Left ventricle myocardium inferior (tissue), 1 donor: ENCODE results near the gene PSD4. TPM values are rescaled to one million over a fixed set of nuclear protein-coding genes. Genes with fewer than 3 reads are reported as not detected.

Source experiments
- DNase-seq: peaks from one replicate; pipeline ENCODE4 v3.0.0-alpha.2; 2020
- H3K27ac ChIP-seq: fragments of 200-600 bp; replicated peaks from 2 replicates; pipeline ENCODE4 v1.8.0; 2021
- H3K27me3 ChIP-seq: fragments of 200-600 bp; 2 replicates; pipeline ENCODE4 v1.8.0; 2021; ENCODE audit warnings: low read depth
- H3K36me3 ChIP-seq: fragments of 200-600 bp; 2 replicates; pipeline ENCODE4 v1.8.0; 2021
- H3K4me1 ChIP-seq: fragments of 200-600 bp; 2 replicates; pipeline ENCODE4 v1.8.0; 2021
- H3K4me3 ChIP-seq: fragments of 200-600 bp; 2 replicates; pipeline ENCODE4 v1.8.0; 2021; ENCODE audit warnings: mild to moderate bottlenecking, moderate library complexity
- H3K9me3 ChIP-seq: fragments of 200-600 bp; replicated peaks from 2 replicates; pipeline ENCODE4 v1.8.0; 2021
- intact Hi-C: fragments of 100-400 bp; cut with micrococcal nuclease; formaldehyde crosslinking; loops from one replicate; pipeline ENCODE4 v1.11.0; 2022
- total RNA-seq: library from RNA; stranded (reverse); fragmentation: NEBNext Ultra II Directional; extraction: Animal tissue kit (Norgen Biotek cat#: 25700); gene quantifications from one replicate; pipeline ENCODE4 v1.2.1, GENCODE V29; 2021
- TF ChIP-seq, protein P1 (sequence below): fragments of 200-600 bp; IDR thresholded peaks from 2 replicates; pipeline ENCODE4 v1.8.0; 2021; ENCODE audit warnings: antibody characterized with exemption, mild to moderate bottlenecking, borderline replicate concordance
- donor health status: DM: no; HTN: yes; CAD: no; lungs with severe emphysema.

Gene PSD4
- total RNA-seq, 1 donor from 2014 or later = 2.2 TPM

GRCh38 chr2:113228991-113229716 lies 55.4 kb downstream of the PSD4 start:
- no peak for DNase-seq
- H3K9me3 ChIP-seq = no peaks in the 10 kb centered on the region
- no peaks in the 10 kb centered on the region for H3K36me3 ChIP-seq
- intact Hi-C loops = no loop called here
- TF ChIP-seq, protein P1, sequence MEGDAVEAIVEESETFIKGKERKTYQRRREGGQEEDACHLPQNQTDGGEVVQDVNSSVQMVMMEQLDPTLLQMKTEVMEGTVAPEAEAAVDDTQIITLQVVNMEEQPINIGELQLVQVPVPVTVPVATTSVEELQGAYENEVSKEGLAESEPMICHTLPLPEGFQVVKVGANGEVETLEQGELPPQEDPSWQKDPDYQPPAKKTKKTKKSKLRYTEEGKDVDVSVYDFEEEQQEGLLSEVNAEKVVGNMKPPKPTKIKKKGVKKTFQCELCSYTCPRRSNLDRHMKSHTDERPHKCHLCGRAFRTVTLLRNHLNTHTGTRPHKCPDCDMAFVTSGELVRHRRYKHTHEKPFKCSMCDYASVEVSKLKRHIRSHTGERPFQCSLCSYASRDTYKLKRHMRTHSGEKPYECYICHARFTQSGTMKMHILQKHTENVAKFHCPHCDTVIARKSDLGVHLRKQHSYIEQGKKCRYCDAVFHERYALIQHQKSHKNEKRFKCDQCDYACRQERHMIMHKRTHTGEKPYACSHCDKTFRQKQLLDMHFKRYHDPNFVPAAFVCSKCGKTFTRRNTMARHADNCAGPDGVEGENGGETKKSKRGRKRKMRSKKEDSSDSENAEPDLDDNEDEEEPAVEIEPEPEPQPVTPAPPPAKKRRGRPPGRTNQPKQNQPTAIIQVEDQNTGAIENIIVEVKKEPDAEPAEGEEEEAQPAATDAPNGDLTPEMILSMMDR = no peak
- H3K4me3 ChIP-seq = no peak overlapping the region
- H3K4me1 ChIP-seq = peaks cover 32% of the 10 kb centered on the region
- no peaks in the 10 kb centered on the region for H3K27me3 ChIP-seq
- no peak overlapping the region for H3K27ac ChIP-seq

DNA sequence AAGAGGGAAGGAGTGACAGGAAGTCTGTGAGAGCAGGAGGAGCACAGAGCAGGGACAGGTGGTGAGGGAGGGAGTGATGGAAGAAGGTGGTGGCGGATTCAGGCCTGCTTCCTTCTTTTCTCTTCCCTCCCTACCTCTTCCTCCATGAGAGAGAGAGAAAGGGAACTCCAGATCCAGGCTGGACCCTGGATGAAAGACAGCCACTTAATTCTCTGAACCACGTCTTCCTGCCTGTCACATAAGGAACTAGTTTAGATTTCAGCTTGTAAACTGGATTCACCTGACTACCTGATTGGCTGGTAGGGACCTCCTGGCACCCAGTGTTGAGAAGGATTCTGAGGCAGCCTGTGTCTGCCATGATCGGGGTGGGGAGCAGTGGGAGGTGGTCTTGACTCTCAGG lies 56.0 kb downstream of the PSD4 start:
- Histone ChIP-seq H3K4me1 (peaks cover 32% of the 10 kb centered on the region), H3K36me3 (no peaks in the 10 kb centered on the region), H3K27me3 (no peaks in the 10 kb centered on the region), H3K27ac (no peak overlapping the region), H3K9me3 (no peaks in the 10 kb centered on the region), H3K4me3 (no peak overlapping the region)
- no peak for DNase-seq
- intact Hi-C loops = no loop called here
- TF ChIP-seq, protein P1 = no peak

DNA sequence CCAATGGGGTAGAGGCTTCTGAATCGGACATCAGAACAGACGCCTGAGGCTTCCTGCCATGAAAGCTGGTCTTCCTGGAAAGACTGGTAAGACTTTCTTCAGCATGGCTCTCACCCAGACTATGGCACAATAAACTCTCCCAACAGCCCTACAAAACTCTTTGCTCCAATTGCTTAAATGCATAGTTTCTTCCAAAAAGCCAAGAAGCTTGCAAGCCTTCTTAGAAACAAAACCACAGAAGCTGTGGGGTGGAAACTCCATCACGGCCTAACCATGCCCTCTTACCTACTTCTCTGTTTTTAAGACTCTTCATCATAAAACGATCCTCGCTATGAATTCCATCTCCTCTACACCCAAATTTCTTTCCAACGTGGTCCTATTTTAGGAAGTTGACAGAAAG lies 56.8 kb downstream of the PSD4 start:
- TF ChIP-seq, protein P1 = no peak
- Histone ChIP-seq H3K27ac (peak overlapping the region; percentile 50), H3K4me3 (no peak overlapping the region), H3K4me1 (peaks cover 32% of the 10 kb centered on the region), H3K27me3 (no peaks in the 10 kb centered on the region), H3K9me3 (no peaks in the 10 kb centered on the region), H3K36me3 (no peaks in the 10 kb centered on the region)
- intact Hi-C loops = no loop called here
- no peak for DNase-seq

GRCh38 chr2:113231064-113231463 lies 57.3 kb downstream of the PSD4 start:
- TF ChIP-seq, protein P1 = no peak
- peak overlapping the region; percentile 50 for H3K27ac ChIP-seq

GRCh38 chr2:113232123-113232522 lies 58.4 kb downstream of the PSD4 start:
- Histone ChIP-seq H3K27ac (no peak overlapping the region), H3K4me3 (no peak overlapping the region), H3K27me3 (no peaks in the 10 kb centered on the region), H3K9me3 (no peaks in the 10 kb centered on the region), H3K4me1 (peaks cover 32% of the 10 kb centered on the region), H3K36me3 (no peaks in the 10 kb centered on the region)
- no peak for DNase-seq
- intact Hi-C loops = no loop called here
- TF ChIP-seq, protein P1 = no peak

More at GRCh38 chr2:113231064-113231463, 57.3 kb downstream of the PSD4 start:
- Histone ChIP-seq H3K27me3 (no peaks in the 10 kb centered on the region), H3K4me1 (peaks cover 32% of the 10 kb centered on the region), H3K9me3 (no peaks in the 10 kb centered on the region), H3K4me3 (no peak overlapping the region), H3K36me3 (no peaks in the 10 kb centered on the region)
- no peak for DNase-seq
- intact Hi-C loops = no loop called here
